Osteocyte (in vitro differentiated cells): ENCODE results near the gene C2CD4A. TPM values are rescaled to one million over a fixed set of nuclear protein-coding genes. Genes with fewer than 3 reads are reported as not detected.
"Not testable (repeated sequence)": the region's sequence is repeated elsewhere in the genome, so short reads cannot be mapped to it uniquely, and the experiment has no call there.

Experiments
- DNase-seq: peaks from one replicate; pipeline ENCODE4 v3.0.0; 2021; ENCODE audit warnings: mixed read lengths; ENCODE audit not compliant: unreplicated experiment; ENCODE audit errors: extremely low spot score
- H3K27ac Mint-ChIP-seq: one replicate; pipeline ENCODE4 v1.8.0; 2021; ENCODE audit warnings: mild to moderate bottlenecking, mixed read lengths; ENCODE audit not compliant: unreplicated experiment
- H3K27me3 Mint-ChIP-seq: one replicate; pipeline ENCODE4 v1.8.0; 2021; ENCODE audit warnings: mixed read lengths; ENCODE audit not compliant: unreplicated experiment
- H3K36me3 Mint-ChIP-seq: one replicate; pipeline ENCODE4 v1.8.0; 2021; ENCODE audit warnings: mixed read lengths; ENCODE audit not compliant: unreplicated experiment
- H3K4me1 Mint-ChIP-seq: one replicate; pipeline ENCODE4 v1.8.0; 2021; ENCODE audit warnings: mixed read lengths; ENCODE audit not compliant: unreplicated experiment
- H3K4me3 Mint-ChIP-seq: one replicate; pipeline ENCODE4 v1.8.0; 2021; ENCODE audit warnings: mild to moderate bottlenecking, moderate library complexity, mixed read lengths; ENCODE audit not compliant: unreplicated experiment
- H3K9me3 Mint-ChIP-seq: one replicate; pipeline ENCODE4 v1.8.0; 2021; ENCODE audit warnings: mixed read lengths; ENCODE audit not compliant: unreplicated experiment
- total RNA-seq: library from RNA; stranded (reverse); gene quantifications from 2 replicates; pipeline ENCODE4 v1.2.1, GENCODE V29; 2021
- TF ChIP-seq, protein P1 (sequence below): fragments of 200-600 bp; sonication (generic); IDR thresholded peaks from 2 replicates; pipeline ENCODE4 v1.5.0; 2021; ENCODE audit warnings: antibody characterized with exemption, mild to moderate bottlenecking, moderate library complexity

The C2CD4A gene
- total RNA-seq, 1 donor from 2014 or later: not detected

DNA sequence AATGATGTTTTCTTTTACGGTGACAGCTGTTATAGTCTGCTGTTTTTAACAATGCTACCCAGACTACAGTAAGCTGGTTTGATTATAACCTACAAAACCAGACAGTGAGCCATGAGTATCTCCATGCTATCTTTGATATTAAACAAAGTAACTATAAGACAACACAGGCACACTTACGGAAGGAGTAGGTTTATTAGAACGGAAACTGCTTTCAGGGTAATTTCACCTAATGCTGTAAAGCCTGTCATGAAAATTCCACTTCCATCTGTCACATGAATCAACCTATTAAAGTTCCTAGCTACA is 39.6 kb upstream of the C2CD4A start:
- no peaks in the 10 kb centered on the region for H3K27me3 Mint-ChIP-seq
- no peak overlapping the region for H3K4me3 Mint-ChIP-seq
- peaks cover 4% of the 10 kb centered on the region for H3K9me3 Mint-ChIP-seq
- no peak for DNase-seq
- peaks cover 37% of the 10 kb centered on the region for H3K36me3 Mint-ChIP-seq
- H3K27ac Mint-ChIP-seq: no peak overlapping the region
- peaks cover 5% of the 10 kb centered on the region for H3K4me1 Mint-ChIP-seq
- TF ChIP-seq, protein P1, sequence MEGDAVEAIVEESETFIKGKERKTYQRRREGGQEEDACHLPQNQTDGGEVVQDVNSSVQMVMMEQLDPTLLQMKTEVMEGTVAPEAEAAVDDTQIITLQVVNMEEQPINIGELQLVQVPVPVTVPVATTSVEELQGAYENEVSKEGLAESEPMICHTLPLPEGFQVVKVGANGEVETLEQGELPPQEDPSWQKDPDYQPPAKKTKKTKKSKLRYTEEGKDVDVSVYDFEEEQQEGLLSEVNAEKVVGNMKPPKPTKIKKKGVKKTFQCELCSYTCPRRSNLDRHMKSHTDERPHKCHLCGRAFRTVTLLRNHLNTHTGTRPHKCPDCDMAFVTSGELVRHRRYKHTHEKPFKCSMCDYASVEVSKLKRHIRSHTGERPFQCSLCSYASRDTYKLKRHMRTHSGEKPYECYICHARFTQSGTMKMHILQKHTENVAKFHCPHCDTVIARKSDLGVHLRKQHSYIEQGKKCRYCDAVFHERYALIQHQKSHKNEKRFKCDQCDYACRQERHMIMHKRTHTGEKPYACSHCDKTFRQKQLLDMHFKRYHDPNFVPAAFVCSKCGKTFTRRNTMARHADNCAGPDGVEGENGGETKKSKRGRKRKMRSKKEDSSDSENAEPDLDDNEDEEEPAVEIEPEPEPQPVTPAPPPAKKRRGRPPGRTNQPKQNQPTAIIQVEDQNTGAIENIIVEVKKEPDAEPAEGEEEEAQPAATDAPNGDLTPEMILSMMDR: no peak

- peaks cover 4% of the 10 kb centered on the region for H3K9me3 Mint-ChIP-seq
- peaks cover 5% of the 10 kb centered on the region for H3K4me1 Mint-ChIP-seq
- DNase-seq: no peak
- H3K36me3 Mint-ChIP-seq: peaks cover 30% of the 10 kb centered on the region
- TF ChIP-seq, protein P1: no peak
- no peak overlapping the region for H3K4me3 Mint-ChIP-seq
- no peaks in the 10 kb centered on the region for H3K27me3 Mint-ChIP-seq
- H3K27ac Mint-ChIP-seq: no peak overlapping the region
These were observed 38.9 kb upstream of the C2CD4A start for GRCh38 chr15:62027916-62028315.

DNA sequence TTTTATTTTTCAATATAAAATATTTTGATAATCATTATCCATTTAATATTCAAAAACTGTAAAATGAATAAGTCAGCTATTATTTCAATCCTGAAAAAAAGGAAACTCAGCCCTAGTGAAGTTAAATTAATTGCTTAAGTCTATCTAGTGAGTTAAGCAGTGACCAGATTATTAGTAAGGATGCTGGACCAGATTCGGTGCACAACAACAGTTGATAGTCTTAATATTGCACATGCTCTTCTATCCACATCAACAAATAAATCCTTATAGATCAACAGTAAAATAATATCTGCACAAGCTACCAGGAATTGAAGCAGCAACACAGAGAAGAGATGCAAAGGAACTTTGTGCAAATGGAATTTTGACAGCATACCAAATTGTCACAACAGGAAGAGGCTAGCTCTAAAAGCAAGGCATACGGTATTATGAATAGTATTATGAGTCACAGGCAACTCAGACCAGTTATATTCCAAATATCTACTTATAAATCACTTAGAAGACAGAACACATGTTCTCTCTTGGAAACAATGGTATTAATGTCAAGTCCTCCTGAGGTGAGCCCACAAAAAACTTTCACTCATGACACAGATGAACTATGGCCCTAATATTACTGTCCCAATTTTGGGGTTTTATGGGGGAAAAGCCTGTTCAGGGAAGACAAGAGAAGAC is 31.4 kb upstream of the C2CD4A start:
- TF ChIP-seq, protein P1: no peak
- Mint-ChIP-seq H3K36me3 (peaks cover 20% of the 10 kb centered on the region), H3K4me3 (no peak overlapping the region), H3K4me1 (peaks cover 9% of the 10 kb centered on the region), H3K27me3 (no peaks in the 10 kb centered on the region), H3K27ac (peak overlapping the region; percentile 51), H3K9me3 (peaks cover 9% of the 10 kb centered on the region)
- DNase-seq: no peak

DNA sequence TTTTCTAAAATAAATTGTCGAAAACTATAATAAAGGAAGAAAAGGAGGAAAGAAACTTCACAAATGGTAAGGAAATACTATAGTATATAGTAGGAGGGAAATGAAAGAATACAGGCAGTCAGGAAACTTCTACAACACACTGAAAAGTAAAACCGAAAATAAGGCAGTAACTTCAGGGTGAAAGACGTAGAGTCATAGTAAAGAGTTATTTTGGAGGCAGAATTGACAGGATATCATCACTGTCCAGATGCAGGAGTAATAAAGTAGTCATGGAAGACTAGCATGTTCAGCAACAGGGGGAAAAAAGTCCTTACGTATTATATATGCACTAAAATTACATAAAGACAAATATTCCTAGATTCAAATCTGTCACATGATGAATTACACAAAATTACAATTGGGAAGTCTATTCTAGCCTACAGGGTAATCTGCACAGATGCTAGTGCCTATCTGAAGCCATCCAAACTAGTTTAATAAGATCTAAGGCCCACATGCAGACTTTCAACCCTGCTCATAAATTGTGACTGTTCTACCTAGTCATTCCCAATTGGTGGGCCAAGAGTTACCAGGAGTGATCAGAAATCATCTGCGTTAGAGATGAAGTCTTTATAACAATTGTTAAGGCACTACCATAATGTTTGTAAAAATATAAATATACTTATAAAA is 20.6 kb upstream of the C2CD4A start:
- no peak for DNase-seq
- H3K36me3 Mint-ChIP-seq: peaks cover 5% of the 10 kb centered on the region
- H3K27ac Mint-ChIP-seq: no peak overlapping the region
- TF ChIP-seq, protein P1: no peak
- H3K4me1 Mint-ChIP-seq: peaks cover 3% of the 10 kb centered on the region
- H3K27me3 Mint-ChIP-seq: no peaks in the 10 kb centered on the region
- no peak overlapping the region for H3K4me3 Mint-ChIP-seq
- H3K9me3 Mint-ChIP-seq: no peaks in the 10 kb centered on the region

DNA sequence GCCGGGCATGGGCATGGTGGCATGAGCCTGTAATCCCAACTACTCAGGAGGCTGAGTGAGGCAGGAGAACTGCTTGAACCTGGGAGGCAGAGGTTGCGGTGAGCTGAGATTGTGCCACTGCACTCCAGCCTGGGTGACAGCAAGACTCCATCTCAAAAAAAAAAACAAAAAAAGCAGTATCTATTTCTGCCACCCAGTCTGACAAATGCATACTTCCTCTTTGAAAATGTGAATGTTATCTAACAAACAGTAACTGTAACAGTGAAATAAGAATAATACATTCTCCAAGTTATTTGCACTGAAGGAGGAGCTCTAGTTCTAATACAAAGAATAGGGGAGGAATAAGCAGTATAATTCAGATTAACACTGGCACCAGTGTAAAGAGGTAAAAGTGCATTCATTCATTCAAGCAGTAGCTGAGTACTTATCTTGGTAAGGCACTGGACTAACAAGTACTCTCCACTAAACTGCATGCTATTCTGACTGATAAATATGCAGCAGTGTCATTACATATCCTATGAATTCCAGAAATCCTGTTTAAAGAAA is 19.4 kb upstream of the C2CD4A start:
- H3K4me3 Mint-ChIP-seq: no peak overlapping the region
- no peak overlapping the region for H3K27ac Mint-ChIP-seq
- TF ChIP-seq, protein P1: no peak
- no peaks in the 10 kb centered on the region for H3K9me3 Mint-ChIP-seq
- no peaks in the 10 kb centered on the region for H3K27me3 Mint-ChIP-seq
- peaks cover 4% of the 10 kb centered on the region for H3K4me1 Mint-ChIP-seq
- peaks cover 4% of the 10 kb centered on the region for H3K36me3 Mint-ChIP-seq
- DNase-seq: no peak

- not testable (repeated sequence) for H3K9me3 Mint-ChIP-seq, DNase-seq, H3K27ac Mint-ChIP-seq, H3K4me3 Mint-ChIP-seq, H3K27me3 Mint-ChIP-seq, H3K36me3 Mint-ChIP-seq, H3K4me1 Mint-ChIP-seq
These were observed 18.5 kb upstream of the C2CD4A start for GRCh38 chr15:62048254-62048653.
